ENCODE data around the gene PPP2R5D. TPM values are rescaled to one million over a fixed set of nuclear protein-coding genes. Genes with fewer than 3 reads are reported as not detected.

Gene PPP2R5D
- total and polyA plus RNA-seq, 9 of the 15 experiments (the other 6 are each of a cell fraction or from before 2014, with no cell fraction given) = 1.3 to 96.1 (median 38.4) TPM

DNA sequence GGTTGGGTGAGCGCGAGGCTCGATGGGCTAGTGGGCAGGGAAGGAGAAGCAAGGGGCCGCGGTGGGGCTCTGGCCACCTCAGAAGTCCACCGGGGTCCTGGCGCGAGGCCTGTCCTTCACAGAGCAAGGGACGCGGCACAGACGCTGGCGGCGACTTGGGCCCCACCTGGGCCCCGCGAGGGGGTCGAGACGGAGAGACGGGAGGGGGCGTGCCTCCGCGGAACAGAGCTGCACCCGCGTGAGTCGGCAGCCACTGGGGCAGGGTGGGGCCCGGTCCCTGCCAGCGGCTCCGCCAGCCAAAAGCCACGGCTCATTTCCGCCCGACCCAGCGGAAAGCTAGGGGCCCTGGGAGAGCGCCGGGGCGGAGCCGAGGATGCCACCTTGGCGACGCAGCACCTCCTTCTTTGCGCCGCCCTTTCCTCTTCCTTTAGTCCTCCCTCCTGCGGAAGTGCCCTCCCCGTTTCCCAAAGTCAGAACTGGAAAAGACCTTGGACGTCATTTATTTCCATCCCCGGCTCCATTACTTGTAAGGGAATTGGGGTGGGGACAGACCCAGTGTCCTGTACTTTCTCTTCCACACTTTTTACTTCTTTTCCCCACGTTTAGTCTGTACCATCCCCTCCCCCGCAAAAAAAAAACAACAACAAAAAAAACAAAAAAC is 69.3 kb downstream of the PPP2R5D start, which contains the start of gene CUL7 (continued):
- TF ChIP-seq HES1 (IDR thresholded peaks at IDR 0.05; ENCODE audit: low read depth) (0 out of 2 replicates have a peak, but pooled peaks have one; percentile 31), MTA3 (IDR thresholded peaks at IDR 0.05; ENCODE audit: borderline replicate concordance) (peak; percentile 95), ZKSCAN1 (IDR thresholded peaks at IDR 0.05; ENCODE audit: low read depth, low read length) (peak; percentile 33; the same call in 1 of the 2 replicates), ZNF696 (CRISPR knock-in tag; conservative IDR thresholded peaks at IDR 0.05) (peak; percentile 75; the same call in 1 of the 2 replicates), ZNF511 (CRISPR knock-in tag; IDR thresholded peaks at IDR 0.05) (peak; percentile 87; the same call in 1 of the 2 replicates), FOXK1 (CRISPR knock-in tag; IDR thresholded peaks at IDR 0.05; ENCODE audit: borderline replicate concordance) (peak; percentile 68; the same call in 1 of the 2 replicates), ZFX (CRISPR knock-in tag; IDR thresholded peaks at IDR 0.05) (peak; percentile 97), L3MBTL2 (IDR thresholded peaks at IDR 0.05) (peak; percentile 47), SAFB (IDR thresholded peaks at IDR 0.05; ENCODE audit: borderline replicate concordance, low read depth, low read length) (peak; percentile 51; the same call in 1 of the 2 replicates), CHD1 (IDR thresholded peaks at IDR 0.05; ENCODE audit: low read length) (peak; percentile 86), NFIC (IDR thresholded peaks at IDR 0.05) (peak; percentile 67), ZNF584 (CRISPR knock-in tag; IDR thresholded peaks at IDR 0.05; ENCODE audit: low read depth) (no peak), NR4A1 (CRISPR knock-in tag; IDR thresholded peaks at IDR 0.05) (0 out of 2 replicates have a peak, but pooled peaks have one; percentile 14), NR4A1 (tag; IDR thresholded peaks at IDR 0.05) (0 out of 2 replicates have a peak, but pooled peaks have one; percentile 40), ZNF354B (CRISPR knock-in tag; IDR thresholded peaks at IDR 0.05) (no peak), ATF6 (CRISPR knock-in tag; IDR thresholded peaks at IDR 0.05) (peak; percentile 91; the same call in 1 of the 2 replicates), ASH1L (IDR thresholded peaks at IDR 0.05; ENCODE audit: borderline replicate concordance, low read depth, partially characterized antibody) (peak; percentile 57), SREBF2 (CRISPR knock-in tag; IDR thresholded peaks at IDR 0.05) (no peak), HDAC3 (IDR thresholded peaks at IDR 0.05; ENCODE audit: borderline replicate concordance, partially characterized antibody) (peak; percentile 65), BRD4 (IDR thresholded peaks at IDR 0.05) (peak; percentile 82; the same call in 1 of the 2 replicates), YBX1 (IDR thresholded peaks at IDR 0.05) (no peak)
- TF ChIP-seq, protein P1, sequence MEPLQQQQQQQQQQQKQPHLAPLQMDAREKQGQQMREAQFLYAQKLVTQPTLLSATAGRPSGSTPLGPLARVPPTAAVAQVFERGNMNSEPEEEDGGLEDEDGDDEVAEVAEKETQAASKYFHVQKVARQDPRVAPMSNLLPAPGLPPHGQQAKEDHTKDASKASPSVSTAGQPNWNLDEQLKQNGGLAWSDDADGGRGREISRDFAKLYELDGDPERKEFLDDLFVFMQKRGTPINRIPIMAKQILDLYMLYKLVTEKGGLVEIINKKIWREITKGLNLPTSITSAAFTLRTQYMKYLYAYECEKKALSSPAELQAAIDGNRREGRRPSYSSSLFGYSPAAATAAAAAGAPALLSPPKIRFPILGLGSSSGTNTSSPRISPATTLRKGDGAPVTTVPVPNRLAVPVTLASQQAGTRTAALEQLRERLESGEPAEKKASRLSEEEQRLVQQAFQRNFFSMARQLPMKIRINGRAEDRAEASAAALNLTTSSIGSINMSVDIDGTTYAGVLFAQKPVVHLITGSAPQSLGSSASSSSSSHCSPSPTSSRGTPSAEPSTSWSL (CRISPR knock-in tag; IDR thresholded peaks at IDR 0.05; ENCODE audit: borderline replicate concordance) = peak; percentile 89; the same call in 1 of the 2 replicates
- TF ChIP-seq, protein P2, sequence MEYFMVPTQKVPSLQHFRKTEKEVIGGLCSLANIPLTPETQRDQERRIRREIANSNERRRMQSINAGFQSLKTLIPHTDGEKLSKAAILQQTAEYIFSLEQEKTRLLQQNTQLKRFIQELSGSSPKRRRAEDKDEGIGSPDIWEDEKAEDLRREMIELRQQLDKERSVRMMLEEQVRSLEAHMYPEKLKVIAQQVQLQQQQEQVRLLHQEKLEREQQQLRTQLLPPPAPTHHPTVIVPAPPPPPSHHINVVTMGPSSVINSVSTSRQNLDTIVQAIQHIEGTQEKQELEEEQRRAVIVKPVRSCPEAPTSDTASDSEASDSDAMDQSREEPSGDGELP (CRISPR knock-in tag; IDR thresholded peaks at IDR 0.05; ENCODE audit: borderline replicate concordance) = peak; percentile 80

Measured in K562 (cell line).